Loucy (cell line): ENCODE data around the gene TMEM200B.

Source experiments
- EZH2phosphoT487 ChIP-seq: fragments of 200-600 bp; IDR thresholded peaks from 2 replicates; pipeline ENCODE4 v1.6.1; 2018; ENCODE audit warnings: antibody characterized with exemption, mild to moderate bottlenecking, moderate library complexity, borderline replicate concordance
- TF ChIP-seq, protein P1 (sequence below): fragments of 200-600 bp; sonication (generic); conservative IDR thresholded peaks from 2 replicates; pipeline ENCODE4 v1.5.1; 2014; ENCODE audit warnings: mild to moderate bottlenecking, antibody characterized with exemption, low read length

DNA sequence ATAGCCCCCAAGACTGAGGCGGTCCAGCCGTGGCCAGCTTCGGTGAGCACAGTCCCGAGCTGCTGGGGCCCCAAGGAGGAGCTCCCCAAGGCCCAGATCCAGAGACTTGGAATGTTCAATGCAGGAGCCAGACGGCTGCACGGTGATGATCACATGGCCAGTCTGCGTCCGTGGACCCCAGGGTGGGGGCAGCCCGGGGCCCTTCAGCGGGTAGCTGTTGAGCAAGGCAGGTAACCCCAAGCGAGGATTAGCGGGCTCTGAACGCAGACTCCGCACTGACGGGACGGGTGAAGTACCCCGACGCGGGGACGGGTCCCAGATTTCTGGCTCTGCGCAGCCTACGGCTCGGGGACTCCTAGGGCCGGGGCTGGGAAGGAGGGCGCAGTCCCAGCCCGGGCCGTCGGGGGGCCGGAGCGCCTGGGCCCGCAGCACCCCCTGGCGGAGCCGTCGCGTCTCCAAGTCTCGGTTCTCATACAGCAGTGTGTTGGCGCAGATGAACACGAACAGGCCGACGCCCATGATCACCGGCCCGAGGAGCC, 2.7 kb downstream of the TMEM200B start:
- TF ChIP-seq, protein P1, sequence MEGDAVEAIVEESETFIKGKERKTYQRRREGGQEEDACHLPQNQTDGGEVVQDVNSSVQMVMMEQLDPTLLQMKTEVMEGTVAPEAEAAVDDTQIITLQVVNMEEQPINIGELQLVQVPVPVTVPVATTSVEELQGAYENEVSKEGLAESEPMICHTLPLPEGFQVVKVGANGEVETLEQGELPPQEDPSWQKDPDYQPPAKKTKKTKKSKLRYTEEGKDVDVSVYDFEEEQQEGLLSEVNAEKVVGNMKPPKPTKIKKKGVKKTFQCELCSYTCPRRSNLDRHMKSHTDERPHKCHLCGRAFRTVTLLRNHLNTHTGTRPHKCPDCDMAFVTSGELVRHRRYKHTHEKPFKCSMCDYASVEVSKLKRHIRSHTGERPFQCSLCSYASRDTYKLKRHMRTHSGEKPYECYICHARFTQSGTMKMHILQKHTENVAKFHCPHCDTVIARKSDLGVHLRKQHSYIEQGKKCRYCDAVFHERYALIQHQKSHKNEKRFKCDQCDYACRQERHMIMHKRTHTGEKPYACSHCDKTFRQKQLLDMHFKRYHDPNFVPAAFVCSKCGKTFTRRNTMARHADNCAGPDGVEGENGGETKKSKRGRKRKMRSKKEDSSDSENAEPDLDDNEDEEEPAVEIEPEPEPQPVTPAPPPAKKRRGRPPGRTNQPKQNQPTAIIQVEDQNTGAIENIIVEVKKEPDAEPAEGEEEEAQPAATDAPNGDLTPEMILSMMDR: no peak
- TF ChIP-seq EZH2phosphoT487: no peak
